ENCODE results near the gene ZC2HC1B. TPM values are rescaled to one million over a fixed set of nuclear protein-coding genes. Genes with fewer than 3 reads are reported as not detected.

Gene ZC2HC1B
- total RNA-seq, 1 experiment from 2014 or later = not detected

- no peak for DNase-seq (ENCODE audit: low read depth)
These were observed 96.8 kb downstream of the ZC2HC1B start for GRCh38 chr6:143961066-143961465.

- no peak for DNase-seq (ENCODE audit: low read depth)
These were observed 97.9 kb downstream of the ZC2HC1B start for GRCh38 chr6:143961886-143962878.

- no peak for DNase-seq (ENCODE audit: low read depth)
These were observed 99.1 kb downstream of the ZC2HC1B start for GRCh38 chr6:143963158-143963919.

GRCh38 chr6:143964674-143965081, 100.4 kb downstream of the ZC2HC1B start:
- DNase-seq (ENCODE audit: low read depth) = no peak

GRCh38 chr6:143965503-143966171, 101.4 kb downstream of the ZC2HC1B start:
- peak; percentile 71 for DNase-seq (ENCODE audit: low read depth)

GRCh38 chr6:143966312-143966711, 102.0 kb downstream of the ZC2HC1B start:
- DNase-seq (ENCODE audit: low read depth) = no peak

- DNase-seq (ENCODE audit: low read depth) = no peak
These were observed 103.6 kb downstream of the ZC2HC1B start for GRCh38 chr6:143967706-143968376.

GRCh38 chr6:143969077-143969476, 104.8 kb downstream of the ZC2HC1B start:
- no peak for DNase-seq (ENCODE audit: low read depth)

GRCh38 chr6:143970456-143971218, 106.4 kb downstream of the ZC2HC1B start:
- no peak for DNase-seq (ENCODE audit: low read depth)

GRCh38 chr6:143971482-143972205, 107.4 kb downstream of the ZC2HC1B start:
- DNase-seq (ENCODE audit: low read depth) = no peak

- no peak for DNase-seq (ENCODE audit: low read depth)
These were observed 109.1 kb downstream of the ZC2HC1B start for GRCh38 chr6:143973097-143973966.

GRCh38 chr6:143974089-143974488, 109.8 kb downstream of the ZC2HC1B start:
- DNase-seq (ENCODE audit: low read depth) = no peak

GRCh38 chr6:143976806-143977349, 112.6 kb downstream of the ZC2HC1B start:
- DNase-seq (ENCODE audit: low read depth) = no peak

- DNase-seq (ENCODE audit: low read depth) = no peak
These were observed 116.6 kb downstream of the ZC2HC1B start for GRCh38 chr6:143980921-143981320.

GRCh38 chr6:143982968-143983367, 118.7 kb downstream of the ZC2HC1B start:
- DNase-seq (ENCODE audit: low read depth) = no peak

GRCh38 chr6:143984666-143985065, 120.4 kb downstream of the ZC2HC1B start:
- DNase-seq (ENCODE audit: low read depth) = no peak

- DNase-seq (ENCODE audit: low read depth) = no peak
These were observed 122.3 kb downstream of the ZC2HC1B start for GRCh38 chr6:143986463-143987065.

Measured in HT1080 (cell line).